RCC 7860 (cell line): ENCODE measurements around the gene ABCA9.
"Not testable (repeated sequence)": the region's sequence is repeated elsewhere in the genome, so short reads cannot be mapped to it uniquely, and the experiment has no call there.

Experiments used
- DNase-seq: peaks from one replicate; pipeline ENCODE4 v3.0.0-alpha.2; 2015; ENCODE audit warnings: low spot score
- FAIRE-seq: peaks from 2 replicates; lab custom pipeline; 2012; peaks lifted over from hg19 to GRCh38; lab: Jason Lieb, UNC

Gene ABCA9, protein sequence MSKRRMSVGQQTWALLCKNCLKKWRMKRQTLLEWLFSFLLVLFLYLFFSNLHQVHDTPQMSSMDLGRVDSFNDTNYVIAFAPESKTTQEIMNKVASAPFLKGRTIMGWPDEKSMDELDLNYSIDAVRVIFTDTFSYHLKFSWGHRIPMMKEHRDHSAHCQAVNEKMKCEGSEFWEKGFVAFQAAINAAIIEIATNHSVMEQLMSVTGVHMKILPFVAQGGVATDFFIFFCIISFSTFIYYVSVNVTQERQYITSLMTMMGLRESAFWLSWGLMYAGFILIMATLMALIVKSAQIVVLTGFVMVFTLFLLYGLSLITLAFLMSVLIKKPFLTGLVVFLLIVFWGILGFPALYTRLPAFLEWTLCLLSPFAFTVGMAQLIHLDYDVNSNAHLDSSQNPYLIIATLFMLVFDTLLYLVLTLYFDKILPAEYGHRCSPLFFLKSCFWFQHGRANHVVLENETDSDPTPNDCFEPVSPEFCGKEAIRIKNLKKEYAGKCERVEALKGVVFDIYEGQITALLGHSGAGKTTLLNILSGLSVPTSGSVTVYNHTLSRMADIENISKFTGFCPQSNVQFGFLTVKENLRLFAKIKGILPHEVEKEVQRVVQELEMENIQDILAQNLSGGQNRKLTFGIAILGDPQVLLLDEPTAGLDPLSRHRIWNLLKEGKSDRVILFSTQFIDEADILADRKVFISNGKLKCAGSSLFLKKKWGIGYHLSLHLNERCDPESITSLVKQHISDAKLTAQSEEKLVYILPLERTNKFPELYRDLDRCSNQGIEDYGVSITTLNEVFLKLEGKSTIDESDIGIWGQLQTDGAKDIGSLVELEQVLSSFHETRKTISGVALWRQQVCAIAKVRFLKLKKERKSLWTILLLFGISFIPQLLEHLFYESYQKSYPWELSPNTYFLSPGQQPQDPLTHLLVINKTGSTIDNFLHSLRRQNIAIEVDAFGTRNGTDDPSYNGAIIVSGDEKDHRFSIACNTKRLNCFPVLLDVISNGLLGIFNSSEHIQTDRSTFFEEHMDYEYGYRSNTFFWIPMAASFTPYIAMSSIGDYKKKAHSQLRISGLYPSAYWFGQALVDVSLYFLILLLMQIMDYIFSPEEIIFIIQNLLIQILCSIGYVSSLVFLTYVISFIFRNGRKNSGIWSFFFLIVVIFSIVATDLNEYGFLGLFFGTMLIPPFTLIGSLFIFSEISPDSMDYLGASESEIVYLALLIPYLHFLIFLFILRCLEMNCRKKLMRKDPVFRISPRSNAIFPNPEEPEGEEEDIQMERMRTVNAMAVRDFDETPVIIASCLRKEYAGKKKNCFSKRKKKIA (N-terminal part only)

GRCh38 chr17:69060822-69061221 lies at the start of gene ABCA9:
Gene ABCA9 (minus strand): TSS chr17:69060927. CDS start chr17:69051126, 9,801 bp downstream.
- no peak for FAIRE-seq
- no peak for DNase-seq

- no peak for FAIRE-seq
- DNase-seq: no peak
These were observed 45.4 kb upstream of the ABCA9 start for GRCh38 chr17:69105907-69106730.

- DNase-seq (no peak), FAIRE-seq (no peak)
These were observed 43.0 kb upstream of the ABCA9 start for GRCh38 chr17:69103557-69104233.

- no peak for FAIRE-seq
- no peak for DNase-seq
These were observed 37.9 kb upstream of the ABCA9 start for GRCh38 chr17:69098625-69099024.

DNA sequence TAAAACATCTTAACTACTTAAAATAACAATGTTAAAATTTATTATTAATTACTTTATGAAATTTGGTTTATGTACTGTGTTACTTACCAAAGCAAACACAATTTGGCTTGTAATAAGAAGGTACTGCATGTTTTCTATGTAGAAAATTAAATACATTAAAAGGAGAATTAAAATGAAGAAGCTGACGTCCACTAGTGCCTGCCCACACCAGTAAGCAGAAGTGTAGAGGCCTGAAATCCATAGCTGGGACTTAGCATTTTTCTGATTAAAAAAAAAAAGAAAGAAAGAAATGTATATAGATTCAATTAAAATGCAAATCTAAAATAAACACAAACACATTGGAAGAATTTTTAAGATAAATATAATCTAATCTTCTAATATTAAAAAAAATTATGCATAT lies 35.8 kb upstream of the ABCA9 start:
- no peak for FAIRE-seq

DNA sequence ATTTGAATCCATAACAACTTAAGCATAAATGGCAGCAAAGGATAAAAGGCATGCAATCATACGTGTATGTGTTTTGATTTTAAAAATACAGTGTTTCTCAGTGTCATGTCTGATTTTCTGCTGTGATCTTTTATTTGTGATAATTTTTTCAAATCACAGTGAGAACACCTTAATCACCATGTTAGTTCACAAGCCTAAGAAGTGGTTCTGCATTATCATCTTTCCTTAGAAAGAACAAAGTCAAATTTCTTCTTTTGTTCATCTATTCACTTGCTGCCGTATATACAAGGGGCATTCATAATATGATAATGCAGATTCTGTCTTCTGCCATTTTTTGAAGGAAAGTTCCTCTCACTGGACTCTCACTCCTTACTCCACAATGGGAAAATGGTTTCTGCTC lies 33.3 kb upstream of the ABCA9 start:
- FAIRE-seq (no peak), DNase-seq (no peak)

More for the DNA sequence above, 35.8 kb upstream of the ABCA9 start:
- no peak for DNase-seq

- FAIRE-seq: no peak
These were observed 32.6 kb upstream of the ABCA9 start for GRCh38 chr17:69093279-69093789.

GRCh38 chr17:69090365-69090764 lies 29.6 kb upstream of the ABCA9 start:
- FAIRE-seq: no peak
- no peak for DNase-seq

More at GRCh38 chr17:69093279-69093789, 32.6 kb upstream of the ABCA9 start:
- no peak for DNase-seq

GRCh38 chr17:69088643-69089200 lies 28.0 kb upstream of the ABCA9 start:
- DNase-seq: no peak
- FAIRE-seq: no peak

GRCh38 chr17:69086641-69087040 lies 25.9 kb upstream of the ABCA9 start:
- DNase-seq (no peak), FAIRE-seq (no peak)

- FAIRE-seq (no peak), DNase-seq (no peak)
These were observed 24.2 kb upstream of the ABCA9 start for GRCh38 chr17:69084911-69085310.

GRCh38 chr17:69082696-69083095 lies 22.0 kb upstream of the ABCA9 start:
- DNase-seq (no peak), FAIRE-seq (no peak)

- FAIRE-seq: no peak
- no peak for DNase-seq
These were observed 18.1 kb upstream of the ABCA9 start for GRCh38 chr17:69078864-69079263.

DNA sequence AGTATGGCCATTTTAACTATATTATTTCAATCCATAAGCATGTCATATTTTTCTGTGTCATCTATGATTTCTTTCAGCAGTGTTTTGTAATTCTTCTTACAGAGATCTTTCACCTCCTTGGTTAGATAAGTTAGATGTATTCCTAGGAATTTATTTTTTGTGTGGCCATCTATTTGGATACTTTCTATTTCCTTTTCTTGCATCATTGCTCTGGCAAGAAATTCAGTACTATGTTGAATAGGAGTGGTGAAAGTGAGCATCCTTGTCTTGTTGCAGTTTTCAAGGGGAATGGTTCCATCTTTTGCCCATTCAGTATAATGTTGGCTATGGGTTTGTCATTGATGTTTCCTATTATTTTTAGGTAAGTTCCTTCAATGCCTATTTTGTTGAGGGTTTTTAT lies 15.1 kb upstream of the ABCA9 start:
- DNase-seq (no peak), FAIRE-seq (no peak)

DNA sequence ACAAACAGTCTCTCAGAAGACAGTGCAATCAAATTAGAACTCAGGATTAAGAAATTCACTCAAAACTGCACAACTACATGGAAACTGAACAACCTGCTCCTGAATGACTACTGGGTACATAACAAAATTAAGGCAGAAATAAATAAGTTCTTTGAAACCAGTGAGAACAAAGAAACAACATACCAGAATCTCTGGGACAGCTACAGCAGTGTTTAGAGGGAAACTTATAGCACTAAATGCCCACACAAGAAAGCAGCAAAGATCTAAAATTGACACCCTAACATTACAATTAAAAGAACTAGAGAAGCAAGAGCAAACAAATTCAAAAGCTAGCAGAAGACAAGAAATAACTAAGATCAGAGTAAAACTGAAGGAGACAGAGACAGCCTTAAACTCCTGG lies 12.7 kb upstream of the ABCA9 start:
- DNase-seq, FAIRE-seq: not testable (repeated sequence)

DNA sequence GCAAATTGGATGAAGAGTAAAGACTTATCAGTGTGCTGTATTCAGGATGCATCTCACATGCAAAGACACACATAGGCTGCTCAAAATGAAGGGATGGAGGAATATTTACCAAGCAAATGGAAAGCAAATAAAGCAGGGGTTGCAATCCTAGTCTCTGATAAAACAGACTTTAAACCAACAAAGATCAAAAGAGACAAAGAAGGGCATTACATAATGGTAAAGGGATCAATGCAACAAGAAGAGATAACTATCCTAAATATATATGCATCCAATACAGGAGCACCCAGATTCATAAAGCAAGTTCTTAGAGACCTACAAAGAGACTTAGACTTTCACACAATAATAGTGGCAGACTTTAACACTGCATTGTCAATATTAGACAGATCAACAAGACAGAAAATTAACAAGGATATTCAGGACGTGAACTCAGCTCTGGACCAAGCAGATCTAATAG lies 12.1 kb upstream of the ABCA9 start:
- DNase-seq, FAIRE-seq: not testable (repeated sequence)

GRCh38 chr17:69071233-69071586 lies 10.5 kb upstream of the ABCA9 start:
- FAIRE-seq, DNase-seq: not testable (repeated sequence)

GRCh38 chr17:69070378-69071232 lies 9.9 kb upstream of the ABCA9 start:
- not testable (repeated sequence) for FAIRE-seq, DNase-seq
